Measurements from ENCODE around the gene PPP1R1B.

PPP1R1B gene

GRCh38 chr17:39636927-39637736, 10.4 kb downstream of the PPP1R1B start, which contains the start of gene STARD3:
TSS of gene STARD3 (plus strand) at chr17:39637144. CDS start at chr17:39653532, 16,388 bp downstream.
- Histone ChIP-seq H3K4me3 (ENCODE audit: low read depth, low read length) (peak within 1 kb of the TSS; percentile 95), H3K27me3 (ENCODE audit: insufficient read depth, low read depth, severe bottlenecking) (no peaks in the 10 kb centered on the region), H3K36me3 (peaks cover 27% of the 10 kb centered on the region), H3K27ac (peak within 1 kb of the TSS; percentile 94), H3K9me3 (ENCODE audit: severe bottlenecking) (no peaks in the 10 kb centered on the region)
- DNase-seq = peak; percentile 97
- peak; percentile 31; the same call in 1 of the 2 replicates for TF ChIP-seq CTCF (IDR thresholded peaks at IDR 0.05; ENCODE audit: low read depth, low read length)

- H3K36me3 ChIP-seq = peaks cover 27% of the 10 kb centered on the region
- no peak for DNase-seq
- H3K4me3 ChIP-seq (ENCODE audit: low read depth, low read length) = no peak overlapping the region
- TF ChIP-seq CTCF (IDR thresholded peaks at IDR 0.05; ENCODE audit: low read depth, low read length) = no peak
- H3K27ac ChIP-seq = no peak overlapping the region
- H3K9me3 ChIP-seq (ENCODE audit: severe bottlenecking) = no peaks in the 10 kb centered on the region
- no peaks in the 10 kb centered on the region for H3K27me3 ChIP-seq (ENCODE audit: insufficient read depth, low read depth, severe bottlenecking)
Measured at GRCh38 chr17:39638317-39638716, 11.6 kb downstream of the PPP1R1B start.

- no peak for DNase-seq
- peaks cover 27% of the 10 kb centered on the region for H3K36me3 ChIP-seq
- TF ChIP-seq CTCF (IDR thresholded peaks at IDR 0.05; ENCODE audit: low read depth, low read length) = no peak
- H3K27ac ChIP-seq = no peak overlapping the region
- no peaks in the 10 kb centered on the region for H3K27me3 ChIP-seq (ENCODE audit: insufficient read depth, low read depth, severe bottlenecking)
- no peak overlapping the region for H3K4me3 ChIP-seq (ENCODE audit: low read depth, low read length)
- H3K9me3 ChIP-seq (ENCODE audit: severe bottlenecking) = no peaks in the 10 kb centered on the region
Measured at GRCh38 chr17:39639043-39639442, 12.3 kb downstream of the PPP1R1B start.

- Histone ChIP-seq H3K4me3 (ENCODE audit: low read depth, low read length) (no peak overlapping the region), H3K27me3 (ENCODE audit: insufficient read depth, low read depth, severe bottlenecking) (no peaks in the 10 kb centered on the region), H3K9me3 (ENCODE audit: severe bottlenecking) (no peaks in the 10 kb centered on the region), H3K36me3 (peaks cover 27% of the 10 kb centered on the region), H3K27ac (no peak overlapping the region)
- DNase-seq = no peak
- no peak for TF ChIP-seq CTCF (IDR thresholded peaks at IDR 0.05; ENCODE audit: low read depth, low read length)
Measured at GRCh38 chr17:39639566-39640458, 13.1 kb downstream of the PPP1R1B start.

GRCh38 chr17:39640591-39641031, 13.9 kb downstream of the PPP1R1B start:
- no peak for TF ChIP-seq CTCF (IDR thresholded peaks at IDR 0.05; ENCODE audit: low read depth, low read length)
- Histone ChIP-seq H3K27me3 (ENCODE audit: insufficient read depth, low read depth, severe bottlenecking) (no peaks in the 10 kb centered on the region), H3K27ac (no peak overlapping the region), H3K9me3 (ENCODE audit: severe bottlenecking) (no peaks in the 10 kb centered on the region), H3K4me3 (ENCODE audit: low read depth, low read length) (no peak overlapping the region), H3K36me3 (peaks cover 27% of the 10 kb centered on the region)
- no peak for DNase-seq
